HEK293T (cell line): ENCODE measurements around the gene C1GALT1C1L.

ENCODE experiments used
- ARNT ChIP-seq: fragments of 450-650 bp; IDR thresholded peaks from 2 replicates; pipeline ENCODE4 v1.6.1; 2017; ENCODE audit warnings: mild to moderate bottlenecking
- BHLHE40 ChIP-seq: fragments of 450-650 bp; IDR thresholded peaks from 2 replicates; pipeline ENCODE4 v1.6.1; 2016; ENCODE audit warnings: mild to moderate bottlenecking, moderate library complexity, borderline replicate concordance
- CTBP1 ChIP-seq: fragments of 450-650 bp; IDR thresholded peaks from 2 replicates; pipeline ENCODE4 v1.6.1; 2016; ENCODE audit warnings: borderline replicate concordance
- ELF4 ChIP-seq: fragments of 450-650 bp; IDR thresholded peaks from 2 replicates; pipeline ENCODE4 v1.6.1; 2017; ENCODE audit warnings: antibody characterized with exemption
- FOXA1 ChIP-seq: fragments of 450-650 bp; IDR thresholded peaks from 2 replicates; pipeline ENCODE4 v1.6.1; 2016; ENCODE audit warnings: mild to moderate bottlenecking
- FOXM1 ChIP-seq: fragments of 450-650 bp; IDR thresholded peaks from 2 replicates; pipeline ENCODE4 v1.6.1; 2017; ENCODE audit warnings: mild to moderate bottlenecking, borderline replicate concordance
- L3MBTL2 ChIP-seq: fragments of 450-650 bp; conservative IDR thresholded peaks from 2 replicates; pipeline ENCODE4 v1.6.1; 2016; ENCODE audit warnings: mild to moderate bottlenecking
- LEF1 ChIP-seq: fragments of 450-650 bp; IDR thresholded peaks from 2 replicates; pipeline ENCODE4 v1.6.1; 2017; ENCODE audit warnings: mild to moderate bottlenecking, borderline replicate concordance
- SP1 ChIP-seq: fragments of 450-650 bp; IDR thresholded peaks from 2 replicates; pipeline ENCODE4 v1.6.1; 2017
- SUZ12 ChIP-seq: fragments of 450-650 bp; IDR thresholded peaks from 2 replicates; pipeline ENCODE4 v1.6.1; 2016; ENCODE audit warnings: mild to moderate bottlenecking
- TARDBP ChIP-seq: fragments of 450-650 bp; IDR thresholded peaks from 2 replicates; pipeline ENCODE4 v1.6.1; 2016
- TF ChIP-seq, protein P1 (sequence below): fragments of 450-650 bp; IDR thresholded peaks from 2 replicates; pipeline ENCODE4 v1.6.1; 2016

- TF ChIP-seq SP1 (no peak), LEF1 (no peak), L3MBTL2 (no peak), BHLHE40 (no peak), ARNT (no peak), CTBP1 (no peak), ELF4 (no peak), SUZ12 (no peak), TARDBP (no peak), FOXA1 (no peak), FOXM1 (no peak)
- TF ChIP-seq, protein P1, sequence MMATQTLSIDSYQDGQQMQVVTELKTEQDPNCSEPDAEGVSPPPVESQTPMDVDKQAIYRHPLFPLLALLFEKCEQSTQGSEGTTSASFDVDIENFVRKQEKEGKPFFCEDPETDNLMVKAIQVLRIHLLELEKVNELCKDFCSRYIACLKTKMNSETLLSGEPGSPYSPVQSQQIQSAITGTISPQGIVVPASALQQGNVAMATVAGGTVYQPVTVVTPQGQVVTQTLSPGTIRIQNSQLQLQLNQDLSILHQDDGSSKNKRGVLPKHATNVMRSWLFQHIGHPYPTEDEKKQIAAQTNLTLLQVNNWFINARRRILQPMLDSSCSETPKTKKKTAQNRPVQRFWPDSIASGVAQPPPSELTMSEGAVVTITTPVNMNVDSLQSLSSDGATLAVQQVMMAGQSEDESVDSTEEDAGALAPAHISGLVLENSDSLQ, result no peak
These were observed 24.9 kb upstream of the C1GALT1C1L start for GRCh38 chr2:43701111-43701510.
